LNCAP (cell line): ENCODE data around the gene SCYL3.

ENCODE experiments used
- CTCF ChIP-seq: fragments of 450-650 bp; IDR thresholded peaks from 2 replicates; pipeline ENCODE4 v1.5.1; 2017; ENCODE audit warnings: mild to moderate bottlenecking

SCYL3 gene

GRCh38 chr1:169925505-169926482, 32.1 kb upstream of the SCYL3 start:
- TF ChIP-seq CTCF, result no peak

GRCh38 chr1:169924829-169925228, 31.1 kb upstream of the SCYL3 start:
- no peak for TF ChIP-seq CTCF

- no peak for TF ChIP-seq CTCF
These were observed 30.4 kb upstream of the SCYL3 start for GRCh38 chr1:169924063-169924462.

GRCh38 chr1:169921080-169921479, 27.4 kb upstream of the SCYL3 start:
- no peak for TF ChIP-seq CTCF

- TF ChIP-seq CTCF, result no peak
These were observed 25.2 kb upstream of the SCYL3 start for GRCh38 chr1:169918927-169919326.

- TF ChIP-seq CTCF, result no peak
These were observed 21.5 kb upstream of the SCYL3 start for GRCh38 chr1:169915150-169915549.

GRCh38 chr1:169914531-169914930, 20.8 kb upstream of the SCYL3 start:
- TF ChIP-seq CTCF, result no peak
